Loucy (cell line): ENCODE measurements around the gene LAMC3.

Experiments used
- H2AFZ ChIP-seq: fragments of 200-600 bp; sonication (generic); 2 replicates; pipeline ENCODE4 v1.6.0; 2016; ENCODE audit warnings: antibody characterized with exemption, mild to moderate bottlenecking, low read length, moderate library complexity
- H3F3A ChIP-seq: fragments of 200-600 bp; 2 replicates; pipeline ENCODE4 v1.6.0; 2016; ENCODE audit warnings: antibody characterized with exemption, low read depth, mild to moderate bottlenecking
- H3K27me3 ChIP-seq: fragments of 200-600 bp; sonication (generic); 2 replicates; pipeline ENCODE4 v1.6.1; 2014; ENCODE audit warnings: low read length, mild to moderate bottlenecking; ENCODE audit not compliant: insufficient read depth, poor library complexity, severe bottlenecking
- H3K36me3 ChIP-seq: fragments of 200-600 bp; sonication (generic); 2 replicates; pipeline ENCODE4 v1.6.1; 2016; ENCODE audit warnings: low read length; ENCODE audit not compliant: insufficient read depth
- H3K4me1 ChIP-seq: fragments of 200-600 bp; sonication (generic); 2 replicates; pipeline ENCODE4 v1.5.1; 2014; ENCODE audit warnings: low read length, mild to moderate bottlenecking; ENCODE audit not compliant: insufficient read depth, poor library complexity, severe bottlenecking
- H3K4me2 ChIP-seq: fragments of 200-600 bp; sonication (generic); 2 replicates; pipeline ENCODE4 v1.6.0; 2014; ENCODE audit warnings: antibody characterized with exemption, low read length, low read depth, mild to moderate bottlenecking; ENCODE audit not compliant: poor library complexity, severe bottlenecking
- H3K4me3 ChIP-seq: fragments of 200-600 bp; sonication (generic); 2 replicates; pipeline ENCODE4 v1.5.1; 2014; ENCODE audit warnings: low read length, mild to moderate bottlenecking, mixed read lengths; ENCODE audit not compliant: poor library complexity, severe bottlenecking
- H3K79me2 ChIP-seq: fragments of 200-600 bp; sonication (generic); 2 replicates; pipeline ENCODE4 v1.6.1; 2014; ENCODE audit warnings: low read length; ENCODE audit not compliant: insufficient read depth
- H3K9ac ChIP-seq: fragments of 200-600 bp; sonication (generic); 2 replicates; pipeline ENCODE4 v1.6.0; 2014; ENCODE audit warnings: mild to moderate bottlenecking, low read depth, low read length, moderate library complexity; ENCODE audit not compliant: poor library complexity, severe bottlenecking
- H3K9me2 ChIP-seq: fragments of 200-600 bp; sonication (generic); replicated peaks from 2 replicates; pipeline ENCODE4 v1.6.1; 2016; ENCODE audit warnings: low read depth, low read length, mixed read lengths
- H3K9me3 ChIP-seq: fragments of 200-600 bp; sonication (generic); 2 replicates; pipeline ENCODE4 v1.6.1; 2014; ENCODE audit warnings: mild to moderate bottlenecking, antibody characterized with exemption, low read length, low read depth; ENCODE audit not compliant: insufficient read depth
- H4K20me1 ChIP-seq: fragments of 200-600 bp; sonication (generic); 2 replicates; pipeline ENCODE4 v1.6.0; 2014; ENCODE audit warnings: antibody characterized with exemption, low read length, mild to moderate bottlenecking; ENCODE audit not compliant: insufficient read depth, poor library complexity, severe bottlenecking
- EZH2phosphoT487 ChIP-seq: fragments of 200-600 bp; IDR thresholded peaks from 2 replicates; pipeline ENCODE4 v1.6.1; 2018; ENCODE audit warnings: antibody characterized with exemption, mild to moderate bottlenecking, moderate library complexity, borderline replicate concordance
- TF ChIP-seq, protein P1 (sequence below): fragments of 200-600 bp; sonication (generic); conservative IDR thresholded peaks from 2 replicates; pipeline ENCODE4 v1.5.1; 2014; ENCODE audit warnings: mild to moderate bottlenecking, antibody characterized with exemption, low read length

The LAMC3 gene

GRCh38 chr9:131078427-131079366, 69.7 kb downstream of the LAMC3 start:
- Histone ChIP-seq H3K9me2 (no peaks in the 10 kb centered on the region), H4K20me1 (no peaks in the 10 kb centered on the region), H3K27me3 (no peaks in the 10 kb centered on the region), H3F3A (no peaks in the 10 kb centered on the region), H3K79me2 (no peaks in the 10 kb centered on the region), H2AFZ (no peak overlapping the region), H3K4me3 (no peak overlapping the region), H3K4me1 (no peaks in the 10 kb centered on the region), H3K4me2 (no peak overlapping the region), H3K36me3 (no peaks in the 10 kb centered on the region), H3K9me3 (no peaks in the 10 kb centered on the region), H3K9ac (no peak overlapping the region)
- TF ChIP-seq, protein P1, sequence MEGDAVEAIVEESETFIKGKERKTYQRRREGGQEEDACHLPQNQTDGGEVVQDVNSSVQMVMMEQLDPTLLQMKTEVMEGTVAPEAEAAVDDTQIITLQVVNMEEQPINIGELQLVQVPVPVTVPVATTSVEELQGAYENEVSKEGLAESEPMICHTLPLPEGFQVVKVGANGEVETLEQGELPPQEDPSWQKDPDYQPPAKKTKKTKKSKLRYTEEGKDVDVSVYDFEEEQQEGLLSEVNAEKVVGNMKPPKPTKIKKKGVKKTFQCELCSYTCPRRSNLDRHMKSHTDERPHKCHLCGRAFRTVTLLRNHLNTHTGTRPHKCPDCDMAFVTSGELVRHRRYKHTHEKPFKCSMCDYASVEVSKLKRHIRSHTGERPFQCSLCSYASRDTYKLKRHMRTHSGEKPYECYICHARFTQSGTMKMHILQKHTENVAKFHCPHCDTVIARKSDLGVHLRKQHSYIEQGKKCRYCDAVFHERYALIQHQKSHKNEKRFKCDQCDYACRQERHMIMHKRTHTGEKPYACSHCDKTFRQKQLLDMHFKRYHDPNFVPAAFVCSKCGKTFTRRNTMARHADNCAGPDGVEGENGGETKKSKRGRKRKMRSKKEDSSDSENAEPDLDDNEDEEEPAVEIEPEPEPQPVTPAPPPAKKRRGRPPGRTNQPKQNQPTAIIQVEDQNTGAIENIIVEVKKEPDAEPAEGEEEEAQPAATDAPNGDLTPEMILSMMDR: no peak
- TF ChIP-seq EZH2phosphoT487: no peak

DNA sequence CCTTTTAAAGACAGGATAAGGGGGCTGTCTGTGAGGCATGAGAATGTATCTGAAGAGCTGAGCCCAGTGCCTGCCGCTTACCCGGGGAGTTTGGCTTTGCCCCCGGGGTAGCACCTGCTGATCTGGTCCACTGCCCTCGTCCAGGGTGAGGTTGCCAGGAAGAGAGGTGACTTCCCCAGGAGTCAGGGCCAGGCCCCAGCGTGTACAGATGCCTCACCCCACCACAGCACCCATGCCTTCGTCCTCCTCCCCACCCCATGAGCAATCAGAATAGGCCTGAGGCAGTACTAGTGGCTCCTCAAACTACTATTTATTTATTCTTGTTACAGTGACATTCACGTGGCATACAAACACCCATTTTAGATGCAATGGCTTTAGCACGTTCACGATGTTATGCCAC, 71.6 kb downstream of the LAMC3 start:
- TF ChIP-seq EZH2phosphoT487: no peak
- TF ChIP-seq, protein P1: no peak
- Histone ChIP-seq H3K9me2 (no peaks in the 10 kb centered on the region), H3K79me2 (no peaks in the 10 kb centered on the region), H3K4me3 (no peak overlapping the region), H3F3A (no peaks in the 10 kb centered on the region), H3K27me3 (no peaks in the 10 kb centered on the region), H3K9ac (no peak overlapping the region), H3K9me3 (no peaks in the 10 kb centered on the region), H2AFZ (no peak overlapping the region), H3K4me2 (no peak overlapping the region), H3K4me1 (no peaks in the 10 kb centered on the region), H4K20me1 (no peaks in the 10 kb centered on the region), H3K36me3 (no peaks in the 10 kb centered on the region)

DNA sequence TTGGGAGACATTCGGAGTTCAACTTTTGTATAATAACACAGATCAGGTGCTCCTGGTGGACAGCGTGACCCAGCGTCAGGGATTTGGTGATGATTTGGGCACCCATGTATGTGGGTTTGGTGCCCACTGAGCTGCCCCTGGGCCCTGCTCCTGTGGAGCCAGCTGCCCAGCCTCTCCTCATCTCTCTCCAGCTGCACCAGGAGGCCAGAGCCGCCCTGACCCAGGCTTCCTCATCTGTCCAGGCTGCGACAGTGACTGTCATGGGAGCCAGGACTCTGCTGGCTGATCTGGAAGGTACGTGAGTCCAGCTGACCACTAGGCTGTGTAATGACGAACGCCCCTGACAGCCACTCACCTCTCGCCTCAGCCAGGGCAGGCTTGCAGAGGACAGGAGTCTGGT, 72.9 kb downstream of the LAMC3 start:
- Histone ChIP-seq H3K79me2 (no peaks in the 10 kb centered on the region), H3F3A (no peaks in the 10 kb centered on the region), H3K9ac (no peak overlapping the region), H3K36me3 (no peaks in the 10 kb centered on the region), H2AFZ (no peak overlapping the region), H3K27me3 (no peaks in the 10 kb centered on the region), H4K20me1 (no peaks in the 10 kb centered on the region), H3K9me2 (no peaks in the 10 kb centered on the region), H3K4me3 (no peak overlapping the region), H3K4me2 (no peak overlapping the region), H3K9me3 (no peaks in the 10 kb centered on the region), H3K4me1 (no peaks in the 10 kb centered on the region)
- TF ChIP-seq, protein P1: no peak
- no peak for TF ChIP-seq EZH2phosphoT487
